ENCODE data around the gene OR2A42. TPM values are rescaled to one million over a fixed set of nuclear protein-coding genes. Genes with fewer than 3 reads are reported as not detected.
"Not testable (repeated sequence)": the region's sequence is repeated elsewhere in the genome, so short reads cannot be mapped to it uniquely, and the experiment has no call there.

The OR2A42 gene
- total RNA-seq, result not detected

GRCh38 chr7:144239365-144239764 lies at the start of gene OR2A42:
OR2A42 (minus strand) TSS chr7:144239605; CDS start chr7:144232843, 6,762 bp downstream.
- H3K9me3 ChIP-seq, DNase-seq, H3K36me3 ChIP-seq, H3K4me1 ChIP-seq, H3K4me3 ChIP-seq, H3K27me3 ChIP-seq, H3K27ac ChIP-seq: not testable (repeated sequence)

GRCh38 chr7:144287171-144287784 lies 47.9 kb upstream of the OR2A42 start:
- H3K27me3 ChIP-seq, H3K4me3 ChIP-seq, H3K9me3 ChIP-seq, H3K4me1 ChIP-seq, H3K27ac ChIP-seq, H3K36me3 ChIP-seq, DNase-seq: not testable (repeated sequence)

- not testable (repeated sequence) for DNase-seq, H3K4me3 ChIP-seq, H3K36me3 ChIP-seq, H3K27me3 ChIP-seq, H3K9me3 ChIP-seq, H3K4me1 ChIP-seq, H3K27ac ChIP-seq
Observed at GRCh38 chr7:144283716-144284115, 44.3 kb upstream of the OR2A42 start.

- not testable (repeated sequence) for H3K4me3 ChIP-seq, H3K9me3 ChIP-seq, DNase-seq, H3K27ac ChIP-seq, H3K27me3 ChIP-seq, H3K4me1 ChIP-seq, H3K36me3 ChIP-seq
Observed at GRCh38 chr7:144282490-144282889, 43.1 kb upstream of the OR2A42 start.

- not testable (repeated sequence) for H3K27me3 ChIP-seq, H3K4me3 ChIP-seq, H3K36me3 ChIP-seq, DNase-seq, H3K27ac ChIP-seq, H3K9me3 ChIP-seq, H3K4me1 ChIP-seq
Observed at GRCh38 chr7:144281981-144282380, 42.6 kb upstream of the OR2A42 start.

- H3K27me3 ChIP-seq, DNase-seq, H3K36me3 ChIP-seq: not testable (repeated sequence)
Observed at GRCh38 chr7:144280010-144280409, 40.6 kb upstream of the OR2A42 start.

GRCh38 chr7:144275281-144275680 lies 35.9 kb upstream of the OR2A42 start:
- H3K4me3 ChIP-seq, H3K27me3 ChIP-seq, H3K27ac ChIP-seq, H3K9me3 ChIP-seq, H3K36me3 ChIP-seq, H3K4me1 ChIP-seq: not testable (repeated sequence)
- DNase-seq, result peak in 1 of 3 donors; percentile 16

More at GRCh38 chr7:144280010-144280409, 40.6 kb upstream of the OR2A42 start:
- H3K4me3 ChIP-seq, H3K9me3 ChIP-seq, H3K27ac ChIP-seq, H3K4me1 ChIP-seq: not testable (repeated sequence)

GRCh38 chr7:144269188-144269587 lies 29.8 kb upstream of the OR2A42 start, which contains the start of gene CTAGE8:
CTAGE8 (minus strand) TSS chr7:144269288; CDS start chr7:144269250, 38 bp downstream.
- not testable (repeated sequence) for DNase-seq, H3K4me3 ChIP-seq, H3K27ac ChIP-seq, H3K4me1 ChIP-seq, H3K36me3 ChIP-seq, H3K27me3 ChIP-seq, H3K9me3 ChIP-seq

- DNase-seq, H3K4me3 ChIP-seq, H3K36me3 ChIP-seq, H3K27ac ChIP-seq, H3K9me3 ChIP-seq, H3K4me1 ChIP-seq, H3K27me3 ChIP-seq: not testable (repeated sequence)
Observed at GRCh38 chr7:144264692-144265091, 25.3 kb upstream of the OR2A42 start, which contains the start of gene OR2A7. OR2A7 (minus strand) TSS chr7:144264792; CDS start chr7:144259628, 5,164 bp downstream.

GRCh38 chr7:144262128-144262527 lies 22.7 kb upstream of the OR2A42 start:
- not testable (repeated sequence) for DNase-seq, H3K36me3 ChIP-seq, H3K9me3 ChIP-seq, H3K27me3 ChIP-seq, H3K27ac ChIP-seq, H3K4me1 ChIP-seq, H3K4me3 ChIP-seq

GRCh38 chr7:144259067-144259466 lies 19.7 kb upstream of the OR2A42 start:
- not testable (repeated sequence) for H3K4me3 ChIP-seq, H3K27ac ChIP-seq, H3K36me3 ChIP-seq, H3K4me1 ChIP-seq, H3K9me3 ChIP-seq, DNase-seq, H3K27me3 ChIP-seq

- H3K4me3 ChIP-seq, result no peak overlapping the region
- H3K27ac ChIP-seq, result no peak overlapping the region
- H3K4me1 ChIP-seq, result no peaks in the 10 kb centered on the region
- no peaks in the 10 kb centered on the region for H3K9me3 ChIP-seq
- no peaks in the 10 kb centered on the region for H3K27me3 ChIP-seq
- DNase-seq, result no peak
- no peaks in the 10 kb centered on the region for H3K36me3 ChIP-seq
- TF ChIP-seq POLR2A (IDR thresholded peaks at IDR 0.05) (no peak), CTCF (IDR thresholded peaks at IDR 0.05) (no peak)
Observed at GRCh38 chr7:144256112-144256511, 16.7 kb upstream of the OR2A42 start.

Measured in Peyer's patch (tissue), 4 donors.